ENCODE measurements around the gene PERCC1.

PERCC1 gene

DNA sequence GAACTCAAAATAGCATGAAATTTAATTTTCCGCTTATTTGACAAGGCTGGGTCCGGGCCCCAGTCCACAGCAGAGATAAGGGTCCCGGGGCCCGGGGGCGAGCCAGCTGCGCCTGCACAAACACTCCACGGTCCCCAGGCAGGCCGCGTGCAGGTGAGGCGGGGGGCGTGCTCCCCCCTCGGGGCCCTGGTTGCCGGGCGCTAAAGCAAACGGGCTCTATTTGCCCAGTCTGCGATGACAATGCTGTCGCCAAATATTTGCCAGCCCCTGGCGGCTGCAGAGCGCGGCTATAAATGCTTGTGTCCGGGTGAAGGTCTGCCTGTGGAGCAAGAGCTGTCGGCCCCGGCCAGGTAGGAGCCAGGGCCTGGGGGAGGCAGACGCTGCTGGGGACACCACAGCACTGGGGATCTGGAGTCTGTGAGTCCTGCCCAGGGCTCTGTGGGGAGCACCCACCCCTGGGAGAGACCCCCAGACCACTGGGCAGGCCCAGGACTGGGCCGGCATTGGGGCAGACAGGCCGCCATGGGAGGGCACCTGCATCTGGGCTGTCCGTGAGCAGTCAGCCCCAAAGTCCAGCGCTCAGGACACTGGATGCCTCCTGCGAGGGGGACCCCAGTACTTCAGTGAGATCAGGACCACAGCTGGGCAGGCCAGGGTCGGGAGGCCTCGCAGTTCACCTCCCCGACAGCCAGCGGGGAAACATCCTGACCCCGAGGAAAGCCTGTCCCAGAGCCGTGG is at the start of gene PERCC1:
PERCC1 (plus strand) TSS at position 320 of the 738 bp plus-strand sequence. CDS start 1,516 bp downstream, outside the sequence.
- no peak for DNase-seq

DNA sequence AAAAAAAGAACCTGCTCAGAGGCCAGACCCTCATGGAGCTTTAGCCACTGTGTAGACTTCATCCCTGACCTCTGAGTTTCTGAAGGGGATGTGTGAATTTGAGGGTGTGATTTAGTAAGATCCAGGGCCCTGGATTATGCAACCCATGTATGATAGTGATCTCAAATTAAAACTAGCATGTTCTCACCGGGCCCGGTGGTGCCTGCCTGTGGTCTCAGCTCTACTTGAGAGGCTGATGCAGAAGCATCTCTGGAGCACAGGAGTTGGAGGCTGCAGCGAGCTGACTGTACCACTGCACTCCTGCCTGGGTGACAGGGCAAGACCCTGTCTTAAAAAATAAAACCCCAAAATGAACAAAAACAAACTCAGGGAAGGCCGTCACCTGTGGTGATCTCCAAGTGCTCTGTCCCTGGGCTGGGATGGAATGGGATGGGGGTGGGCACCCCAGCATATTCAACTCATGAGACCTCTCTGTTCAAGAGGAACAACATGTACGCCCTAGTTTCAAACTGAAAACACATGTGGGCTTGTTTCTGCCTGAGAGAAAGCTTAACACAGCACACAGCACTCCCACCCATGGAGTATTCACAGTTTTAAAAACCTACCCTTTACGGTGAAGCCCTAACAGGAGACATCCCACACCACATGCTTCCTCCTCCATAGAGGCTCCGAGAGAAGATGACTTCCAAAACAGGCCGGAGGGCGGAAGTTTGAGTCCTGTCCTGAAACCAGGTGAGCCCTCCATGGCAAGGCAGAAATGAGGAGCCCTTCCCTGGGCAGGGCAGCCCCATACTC is 49.1 kb upstream of the PERCC1 start:
- DNase-seq, result no peak

DNA sequence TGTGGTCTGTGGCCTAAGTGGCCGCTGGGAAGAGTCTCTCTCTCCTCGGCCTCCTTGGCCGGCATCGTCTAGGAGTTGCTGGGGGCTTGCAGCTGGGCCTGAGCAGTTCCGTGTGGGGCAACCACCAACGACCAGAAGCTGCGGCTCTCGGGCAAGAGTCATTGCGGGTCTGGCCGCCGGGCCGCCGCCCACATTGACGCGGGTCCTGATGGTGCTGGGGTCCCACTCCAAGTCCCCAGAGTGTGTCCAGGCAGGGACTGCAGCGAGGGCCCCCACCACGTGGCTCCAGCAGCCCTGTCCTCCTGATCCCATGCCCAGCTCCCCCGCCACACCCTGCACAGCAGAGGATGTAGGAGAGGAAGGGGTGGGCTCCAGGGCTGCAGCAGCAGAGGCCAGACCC is 47.3 kb upstream of the PERCC1 start:
- DNase-seq, result no peak

DNA sequence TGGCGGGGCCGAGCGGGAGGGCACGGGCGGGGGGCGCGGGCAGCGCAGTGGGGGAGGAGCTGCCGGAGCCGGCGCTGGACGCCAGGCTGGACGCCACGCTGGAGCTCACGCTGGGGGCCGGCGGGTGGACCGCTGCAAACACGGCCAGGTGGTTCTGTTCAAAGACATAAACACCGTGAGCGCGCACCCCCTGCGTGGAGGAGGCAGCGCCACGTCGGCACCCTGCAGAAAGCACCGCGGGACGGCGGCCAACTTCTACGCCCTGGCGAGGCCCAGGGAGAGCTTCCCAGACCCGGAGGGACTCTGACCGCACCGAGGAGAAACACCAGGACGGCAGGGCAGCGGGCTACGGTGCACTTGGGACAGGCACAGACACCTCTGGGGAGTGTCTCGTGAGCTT is 45.6 kb upstream of the PERCC1 start:
- no peak for DNase-seq

DNA sequence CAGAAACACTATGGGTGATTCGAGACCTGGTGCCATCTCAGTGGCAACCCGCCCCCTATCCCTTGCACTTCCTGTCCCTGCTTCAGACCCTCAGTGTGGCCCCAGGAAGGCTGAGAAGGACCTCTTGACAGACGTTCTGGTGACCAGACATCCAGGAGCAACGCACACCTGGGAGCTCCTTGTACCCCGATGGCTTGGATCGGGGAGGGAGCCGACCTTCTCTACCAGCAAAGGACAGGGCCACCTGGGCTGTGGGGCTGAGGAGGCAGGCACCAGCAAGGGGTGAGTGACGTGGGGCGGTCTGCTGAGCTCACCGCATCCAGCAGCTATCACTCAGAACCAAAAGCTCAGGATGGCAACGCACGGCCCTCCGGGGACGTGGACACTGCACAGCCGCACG is 43.5 kb upstream of the PERCC1 start:
- DNase-seq, result no peak

DNA sequence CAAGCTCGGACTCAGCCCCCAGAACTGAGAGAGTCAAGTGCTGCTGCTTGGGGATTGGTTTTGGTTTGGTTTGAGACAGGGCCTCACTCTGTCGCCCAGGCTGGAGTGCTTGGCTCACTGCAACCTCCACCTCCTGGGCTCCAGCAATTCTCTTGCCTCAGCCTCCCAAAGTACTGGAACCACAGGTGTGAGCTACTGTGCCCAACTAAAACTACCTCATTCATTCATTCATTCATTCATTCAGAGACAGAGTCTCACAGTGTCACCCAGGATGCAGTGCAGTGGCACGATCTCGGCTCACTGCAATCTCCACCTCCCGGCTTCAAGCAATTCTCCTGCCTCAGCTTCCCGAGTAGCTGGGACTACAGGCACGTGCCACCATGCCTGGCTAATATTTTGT is 41.1 kb upstream of the PERCC1 start:
- DNase-seq, result no peak

DNA sequence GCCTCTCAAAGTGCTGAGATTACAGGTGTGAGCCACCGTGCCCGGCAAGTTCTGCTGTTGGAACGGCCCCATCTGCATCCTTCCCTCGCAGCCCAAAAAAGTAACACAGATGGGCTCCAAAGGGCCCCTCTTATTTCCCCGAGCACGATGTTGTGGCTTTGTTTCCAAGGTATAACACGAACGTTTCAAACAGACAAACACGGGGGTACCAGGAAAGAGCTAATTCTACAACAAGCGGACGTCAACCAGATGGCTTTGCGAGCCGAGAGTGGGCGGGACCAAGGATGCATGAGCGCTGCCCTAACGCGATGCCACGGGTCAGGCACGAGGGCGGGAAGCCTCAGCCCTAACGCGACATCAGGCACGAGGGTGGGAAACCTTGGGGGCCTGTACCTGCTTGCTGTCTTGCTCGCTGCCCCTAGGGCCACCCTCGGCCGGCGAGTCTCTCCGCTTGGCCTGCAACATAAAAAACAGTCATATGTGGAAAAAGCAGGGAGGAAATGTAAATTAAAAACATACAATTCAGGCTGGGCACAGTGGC is 40.6 kb upstream of the PERCC1 start:
- DNase-seq, result no peak

DNA sequence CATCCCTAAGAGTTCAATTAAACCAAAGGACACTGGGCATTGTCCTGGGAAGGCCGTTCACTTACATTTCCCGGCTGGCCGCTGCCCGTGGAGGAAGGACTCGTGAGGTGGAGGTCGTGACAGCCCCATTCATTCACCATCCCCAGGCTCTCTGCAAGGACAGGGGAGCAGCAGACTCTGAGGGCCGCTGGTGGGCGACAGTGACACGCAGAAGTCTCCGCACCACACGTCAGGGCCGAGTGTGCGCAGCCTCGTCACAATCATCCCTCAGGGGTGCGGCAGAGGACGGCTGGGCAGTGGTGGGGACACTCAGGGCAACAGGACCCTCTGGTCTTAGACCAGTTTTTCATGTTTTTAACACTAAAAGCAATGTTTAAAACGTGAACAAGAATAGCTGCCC is 38.1 kb upstream of the PERCC1 start:
- no peak for DNase-seq

DNA sequence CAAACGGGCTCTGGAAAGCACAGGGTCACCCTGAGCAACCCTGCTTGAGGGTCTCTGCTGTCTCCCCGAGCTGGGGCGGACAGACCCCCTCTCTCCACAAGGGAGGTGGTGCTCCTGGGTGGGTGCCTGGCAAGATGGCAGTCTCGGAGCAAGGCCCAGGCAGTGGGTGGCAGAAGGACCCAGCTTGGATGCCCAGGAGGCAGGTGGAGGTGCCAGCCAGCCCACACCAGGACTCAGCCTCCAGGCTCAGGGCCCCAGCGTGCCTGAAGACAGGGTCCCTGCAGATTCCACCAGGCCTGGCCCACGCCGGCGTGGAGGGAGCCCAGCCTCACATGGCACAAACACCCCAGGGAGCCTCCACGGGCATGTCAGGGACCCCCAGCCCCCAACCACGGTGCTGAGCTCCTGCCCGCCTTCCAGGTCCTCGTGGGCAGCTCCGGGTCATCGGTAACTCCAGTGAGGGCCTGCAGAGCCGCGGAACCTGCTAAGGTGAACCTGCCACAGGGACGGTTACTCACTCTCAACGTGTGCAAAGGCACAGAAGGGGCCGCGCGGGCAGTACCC is 37.2 kb upstream of the PERCC1 start:
- no peak for DNase-seq

DNA sequence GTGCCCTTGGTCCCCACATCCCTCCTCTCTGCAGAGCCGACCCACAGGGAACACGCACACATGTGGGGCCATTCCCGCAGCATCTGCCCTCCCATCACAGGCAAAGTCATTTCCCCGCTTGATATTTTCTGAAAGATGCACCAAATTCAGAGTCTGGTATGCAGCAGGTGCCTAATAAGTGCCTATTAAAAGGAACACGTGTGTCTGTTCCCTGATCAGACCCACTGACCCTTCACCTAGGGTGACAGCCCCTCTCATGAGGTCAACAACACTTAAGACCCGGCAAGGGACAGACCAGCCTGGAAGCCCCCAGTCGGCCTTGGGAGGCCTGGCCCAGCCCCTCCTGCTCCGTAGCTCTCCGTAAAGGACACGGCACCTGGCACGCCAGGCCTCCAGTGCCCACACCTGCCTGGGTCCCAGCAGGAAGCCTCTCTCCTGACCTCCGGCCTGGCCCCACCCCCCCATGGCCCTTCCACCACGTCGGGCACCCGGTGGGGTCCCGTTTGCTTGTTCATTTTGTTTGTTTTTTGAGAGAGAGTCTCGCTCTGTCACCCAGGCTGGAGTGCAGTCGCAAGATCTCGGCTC is 36.4 kb upstream of the PERCC1 start:
- DNase-seq, result no peak

DNA sequence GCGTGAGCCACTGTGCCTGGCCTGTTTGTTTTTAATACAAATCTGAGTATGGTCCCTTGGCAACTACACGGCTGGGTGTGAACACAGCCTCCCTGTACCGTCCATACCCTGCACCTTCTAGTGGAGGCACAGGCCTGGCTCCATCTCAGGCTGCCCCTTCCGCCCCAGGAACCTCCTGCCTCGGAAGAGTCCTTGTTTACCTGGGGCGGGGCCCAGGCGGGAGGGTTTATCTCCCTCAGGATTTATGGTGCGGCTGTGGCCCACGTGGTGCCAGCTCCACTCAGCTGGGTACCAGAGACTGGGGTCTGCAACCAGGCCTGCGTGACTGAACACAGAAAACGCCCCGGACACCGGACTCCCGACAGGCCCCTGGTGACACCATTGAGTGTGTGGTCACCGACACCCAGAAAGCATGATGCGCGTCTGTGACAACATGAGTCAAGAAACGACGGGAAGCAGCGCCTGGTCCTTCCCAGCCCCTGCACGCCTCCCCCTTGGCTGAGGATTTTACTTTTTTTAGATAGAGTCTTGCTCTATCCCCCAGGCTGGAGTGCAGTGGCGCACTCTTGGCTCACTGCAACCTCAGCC is 35.3 kb upstream of the PERCC1 start:
- no peak for DNase-seq

DNA sequence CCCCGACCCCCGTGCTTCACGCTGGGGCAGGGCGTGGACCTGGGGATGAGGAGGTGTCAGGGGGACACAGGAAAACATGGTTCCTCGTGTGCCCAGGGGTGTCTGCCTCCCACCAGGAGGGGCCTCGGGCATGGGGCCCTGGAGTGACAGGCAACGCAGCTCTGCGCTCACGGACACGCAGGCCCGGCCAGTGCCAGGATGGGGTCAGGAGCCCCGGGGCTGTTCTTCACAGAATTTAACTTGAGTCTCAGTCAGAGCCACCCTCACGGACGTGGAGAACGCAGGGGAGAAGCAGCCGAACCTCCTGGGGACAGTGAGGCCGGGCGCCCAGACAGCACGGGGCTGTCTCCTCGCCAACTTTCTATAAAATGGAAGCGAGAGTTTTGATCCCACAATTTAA is 33.1 kb upstream of the PERCC1 start:
- no peak for DNase-seq

DNA sequence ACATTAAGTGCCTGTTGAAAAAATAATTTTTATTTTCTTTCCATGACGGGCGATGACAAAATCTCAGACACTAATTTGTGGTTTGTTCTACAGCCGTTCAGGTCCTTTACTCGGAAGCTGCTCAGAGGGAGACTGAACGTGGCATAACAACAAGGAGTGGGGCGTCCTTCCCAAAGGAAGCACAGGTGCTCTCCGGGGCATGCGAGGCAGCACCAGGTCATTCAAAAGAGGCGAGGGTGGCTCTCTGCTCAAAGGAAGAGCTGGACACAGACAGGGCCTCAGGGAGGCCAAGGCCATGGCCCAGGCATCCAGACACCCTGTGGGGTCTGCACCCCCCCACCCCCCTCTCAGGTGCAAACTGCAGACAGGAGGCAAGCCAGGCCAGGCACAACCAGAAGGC is 32.5 kb upstream of the PERCC1 start:
- DNase-seq, result no peak

DNA sequence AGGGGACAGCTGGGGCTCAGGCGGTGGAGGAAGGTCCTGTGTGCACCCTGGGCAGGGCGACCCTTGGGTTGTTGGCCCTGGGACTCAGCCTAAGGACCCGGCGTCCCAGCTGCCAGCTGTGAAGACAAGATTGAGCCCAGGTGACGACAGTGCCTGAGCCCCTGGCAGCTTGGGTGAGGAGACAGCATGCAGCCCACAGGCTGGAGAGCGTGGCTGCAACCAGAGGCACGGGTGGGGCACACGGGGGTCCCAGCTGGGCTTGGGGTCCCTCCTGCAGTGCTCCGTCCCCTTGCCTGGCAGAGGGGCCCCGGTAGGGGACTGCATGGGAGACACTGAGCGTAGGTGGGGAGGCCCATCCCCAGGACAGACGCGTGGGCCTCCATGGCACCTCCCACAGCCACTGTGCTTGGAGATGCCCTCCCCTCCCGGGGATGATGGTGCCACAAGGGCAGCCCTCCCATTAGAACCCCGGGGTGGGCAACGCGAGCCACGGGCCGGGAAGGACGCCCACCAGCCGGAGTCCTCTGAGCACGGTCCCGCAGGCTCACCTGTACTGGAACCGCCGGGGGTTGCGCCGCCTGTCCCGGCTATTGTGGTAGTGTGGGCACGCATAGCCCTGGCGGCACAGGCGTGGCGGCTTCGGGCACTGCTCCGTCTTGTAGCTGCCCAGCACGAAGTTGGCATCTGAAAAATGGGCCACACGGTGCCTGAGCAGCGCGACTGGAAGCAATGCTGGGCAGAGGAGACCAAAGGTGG is 31.9 kb upstream of the PERCC1 start:
- DNase-seq, result no peak

DNA sequence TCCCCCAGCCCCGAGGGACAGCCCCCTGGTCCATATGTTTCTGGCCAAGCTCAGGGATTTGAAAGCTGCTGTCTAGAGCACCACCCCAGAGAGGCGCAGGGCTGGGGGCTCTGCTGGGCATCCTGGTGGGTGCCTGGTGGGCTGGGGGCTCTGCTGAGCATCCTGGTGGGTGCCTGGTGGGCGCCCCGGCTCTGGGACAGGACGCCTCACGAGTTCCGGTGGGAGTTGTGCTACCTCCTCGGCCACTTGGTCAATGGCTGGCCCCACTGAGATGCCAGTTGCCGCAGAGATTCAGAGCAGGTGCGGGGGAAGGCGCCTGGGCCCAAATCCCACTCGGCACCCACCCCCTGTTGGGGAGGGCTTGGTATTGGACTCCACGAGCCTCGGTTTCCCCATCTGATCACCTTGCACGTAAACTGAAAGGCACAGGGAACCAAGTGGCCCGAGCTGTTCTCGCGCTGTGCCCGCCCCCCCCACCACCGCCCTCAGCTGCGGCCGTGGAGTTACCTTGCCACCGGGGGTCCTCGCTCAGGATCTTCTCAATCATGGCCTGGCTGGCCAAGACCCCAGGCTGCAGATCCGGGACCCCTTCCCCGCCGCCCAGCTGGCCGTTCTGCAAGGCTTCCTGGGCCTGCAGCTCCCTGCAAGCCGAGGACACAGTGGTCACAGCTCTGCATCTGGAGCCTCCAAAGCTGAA is 29.7 kb upstream of the PERCC1 start:
- no peak for DNase-seq

DNA sequence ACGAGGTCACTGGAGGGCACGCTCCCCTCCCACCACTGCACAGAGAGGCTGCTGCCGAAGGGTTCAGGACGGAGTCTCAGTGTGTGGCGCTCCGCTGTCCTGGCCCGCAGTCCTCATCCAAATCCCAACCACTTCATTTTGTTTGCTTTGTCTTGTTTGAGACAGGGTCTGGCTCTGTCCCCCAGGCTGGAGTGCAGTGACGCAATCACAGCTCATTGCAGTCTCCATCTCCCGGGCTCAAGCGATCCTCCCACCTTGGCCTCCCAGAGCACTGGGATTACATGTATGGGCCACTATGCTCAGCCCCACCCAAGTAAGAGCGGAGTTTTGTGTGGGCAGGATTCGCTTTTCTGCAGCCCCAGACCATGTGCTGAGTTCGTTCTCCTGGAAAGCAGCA is 29.1 kb upstream of the PERCC1 start:
- DNase-seq, result no peak

DNA sequence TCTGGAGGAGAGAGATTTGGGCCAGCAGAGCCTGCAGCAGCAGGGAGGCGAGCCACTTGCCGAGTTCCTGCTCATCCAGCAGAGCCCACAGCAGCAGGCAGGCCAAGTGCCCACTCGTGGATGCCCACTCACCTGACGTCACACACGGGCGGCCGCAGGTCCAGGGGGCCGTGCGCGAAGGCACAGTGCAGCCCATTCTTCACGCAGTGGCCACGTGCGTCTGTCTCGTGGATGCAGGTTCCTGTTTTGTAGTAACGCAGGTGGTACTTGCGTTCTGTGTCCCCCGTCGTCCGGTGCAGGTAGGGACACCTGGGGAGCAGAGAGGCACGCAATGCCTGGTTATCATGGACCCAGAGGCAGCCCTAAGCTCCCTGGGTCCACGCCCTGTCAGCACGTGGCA is 27.8 kb upstream of the PERCC1 start:
- DNase-seq, result no peak

DNA sequence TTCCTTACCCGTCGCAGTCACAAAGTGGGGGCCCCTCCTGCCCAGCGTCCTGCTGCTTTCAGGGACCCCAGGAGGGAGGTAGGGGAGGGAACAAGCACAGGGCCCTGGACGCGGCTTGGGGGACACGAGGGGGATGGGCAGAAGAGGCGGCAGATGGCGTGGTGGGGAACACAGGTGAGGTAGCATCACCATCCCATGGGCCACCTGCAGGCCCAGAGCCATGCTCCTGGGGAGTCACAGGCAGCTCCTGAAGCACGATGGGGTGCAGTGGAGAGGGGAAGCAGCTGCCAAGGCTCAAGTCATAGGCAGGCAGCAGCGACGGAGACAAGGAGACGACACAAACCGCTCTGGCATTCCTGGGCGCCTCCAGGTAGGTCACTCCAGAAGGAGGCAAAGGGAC is 27.1 kb upstream of the PERCC1 start:
- no peak for DNase-seq

DNA sequence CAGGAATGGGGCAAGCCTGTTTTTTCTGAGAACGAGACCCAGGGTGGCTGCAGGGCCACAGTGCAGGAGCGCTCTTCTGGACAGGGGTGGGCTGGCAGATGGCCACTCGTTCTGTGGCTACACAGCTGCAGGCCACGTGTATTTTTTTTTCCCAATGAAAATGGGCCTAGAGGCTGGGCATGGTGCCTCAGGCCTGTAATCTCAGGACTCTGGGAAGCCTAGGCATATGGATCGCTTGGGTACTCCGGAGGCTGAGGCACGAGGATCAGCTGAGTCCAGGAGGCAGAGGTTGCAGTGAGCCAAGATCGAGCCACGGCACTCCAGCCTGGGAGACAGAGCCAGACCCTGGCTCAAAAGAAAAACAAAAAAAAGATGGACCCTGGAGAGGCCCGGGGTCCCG is 23.1 kb upstream of the PERCC1 start:
- no peak for DNase-seq

DNA sequence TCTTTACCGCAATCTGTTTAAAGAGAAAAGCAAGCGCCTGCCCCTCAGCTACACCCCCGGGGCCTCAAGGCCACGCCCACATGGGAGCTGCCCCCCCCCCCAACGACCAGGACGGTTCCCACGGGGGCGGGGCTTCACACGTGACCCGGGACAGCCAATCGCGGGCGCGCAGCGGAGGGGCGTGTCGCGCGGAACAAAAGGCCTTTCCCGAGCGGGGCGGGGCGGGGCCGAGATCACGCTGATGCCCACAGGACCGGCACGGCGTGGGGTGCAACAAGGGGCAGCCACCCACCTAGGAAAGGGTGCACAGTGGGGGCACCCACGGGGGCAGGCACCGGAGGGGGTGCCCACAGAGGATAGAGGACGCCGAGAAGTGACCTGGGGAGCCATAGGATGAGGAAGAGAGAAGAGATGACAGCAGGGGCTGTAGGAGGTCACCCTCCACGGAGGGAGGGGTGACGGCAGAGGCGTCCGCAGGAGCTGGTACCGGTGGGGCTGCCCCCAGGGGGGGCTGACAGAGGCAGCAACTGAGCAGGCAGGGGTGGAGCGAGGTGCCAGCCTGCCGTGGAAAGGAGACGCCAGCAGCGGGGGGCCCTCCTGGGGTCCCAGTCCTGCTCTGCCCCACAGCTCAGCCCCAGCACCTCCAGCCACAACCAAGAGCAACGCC is 22.6 kb upstream of the PERCC1 start:
- peak; percentile 92 for DNase-seq

DNA sequence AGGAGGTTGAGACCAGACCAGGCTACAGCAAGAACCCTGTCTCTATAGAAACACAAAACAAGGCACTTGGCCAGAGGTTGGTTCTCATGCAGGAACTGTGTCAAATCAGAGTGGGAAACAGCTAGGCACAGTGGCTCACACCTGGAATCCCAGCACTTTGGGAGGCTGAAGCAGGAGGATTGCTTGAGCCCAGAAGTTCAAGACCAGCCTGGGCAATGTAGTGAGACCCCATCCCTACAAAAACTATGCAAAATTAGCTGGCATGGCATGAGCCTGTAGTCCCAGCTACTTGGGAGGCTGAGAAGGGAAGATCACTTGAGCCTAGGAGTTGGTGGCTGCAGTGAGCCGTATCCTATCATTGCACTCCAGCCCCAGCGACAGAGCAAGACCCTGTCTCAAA is 18.0 kb upstream of the PERCC1 start:
- no peak for DNase-seq
